ENCODE measurements around the gene GBP1.

Gene GBP1

DNA sequence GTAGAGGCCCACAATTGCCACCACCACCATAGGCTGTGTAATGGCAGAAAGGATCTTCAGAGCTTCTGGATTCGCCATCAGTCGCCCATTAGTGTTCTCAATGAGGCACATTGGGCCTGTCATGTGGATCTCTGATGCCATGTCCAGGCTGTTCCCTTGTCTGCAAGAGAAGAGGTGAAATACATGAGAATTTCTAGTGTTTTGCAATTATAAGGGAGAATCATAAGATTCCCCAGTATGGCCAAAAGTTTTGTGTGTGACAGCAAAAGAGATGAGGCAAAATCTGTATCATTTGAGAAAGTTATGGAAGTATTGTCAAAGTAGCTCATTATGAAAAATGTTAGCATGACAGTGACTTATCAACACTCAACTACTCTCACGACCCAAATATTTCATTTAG, 1.9 kb downstream of the GBP1 start:
- Histone ChIP-seq H3K23ac (ENCODE audit: low read length in 2 of 2) (no peak overlapping the region), H3K79me1 (replicated peaks; ENCODE audit: low read length, poor library complexity, severe bottlenecking) (peaks cover 4% of the 10 kb centered on the region), H2AK5ac (ENCODE audit: low read length, severe bottlenecking) (no peak overlapping the region), H4K8ac (ENCODE audit: low read length) (no peak overlapping the region), H3K4ac (ENCODE audit: low read depth in 1 of 2, low read length in 2 of 2) (no peak overlapping the region), H2AFZ (ENCODE audit: low read depth, low read length) (no peak overlapping the region), H3K9ac (ENCODE audit: low read length) (peak overlapping the region; percentile 94), H3K4me2 (ENCODE audit: low read length, poor library complexity, severe bottlenecking) (peak overlapping the region; percentile 22), H3K14ac (ENCODE audit: low read length in 2 of 2) (no peak overlapping the region), H2BK5ac (ENCODE audit: low read depth, low read length, poor library complexity, severe bottlenecking) (no peak overlapping the region), H3K4me3 (ENCODE audit: insufficient read depth in 1 of 2, low read depth in 1 of 2, low read length in 2 of 2) (peak overlapping the region in 1 of 2 experiments; percentile 80), H3K36me3 (ENCODE audit: control insufficient read depth in 1 of 2, insufficient read depth in 2 of 2, low read depth in 1 of 2, low read length in 2 of 2) (peaks cover 3 to 29% of the 10 kb centered on the region in 2 experiments), H2BK12ac (ENCODE audit: low read length in 2 of 2) (no peak overlapping the region), H2BK15ac (ENCODE audit: low read depth, poor library complexity, severe bottlenecking) (no peak overlapping the region), H3K4me1 (ENCODE audit: control insufficient read depth, insufficient read depth, low read depth, low read length) (peaks cover 5% of the 10 kb centered on the region), H3K27me3 (ENCODE audit: control insufficient read depth in 1 of 2, insufficient read depth in 1 of 2, low read length in 2 of 2) (no peaks in the 10 kb centered on the region), H3K27ac (ENCODE audit: low read length, poor library complexity, severe bottlenecking) (no peak overlapping the region), H2BK120ac (ENCODE audit: low read depth, low read length) (no peak overlapping the region), H4K91ac (ENCODE audit: low read length) (no peak overlapping the region), H3K9me3 (ENCODE audit: control insufficient read depth, low read length) (no peaks in the 10 kb centered on the region), H3K18ac (ENCODE audit: low read depth in 1 of 2, low read length in 2 of 2) (no peak overlapping the region)
- DNase-seq = no peak
- 91% methylated on average over 2 of the region's 3 CpGs for WGBS

DNA sequence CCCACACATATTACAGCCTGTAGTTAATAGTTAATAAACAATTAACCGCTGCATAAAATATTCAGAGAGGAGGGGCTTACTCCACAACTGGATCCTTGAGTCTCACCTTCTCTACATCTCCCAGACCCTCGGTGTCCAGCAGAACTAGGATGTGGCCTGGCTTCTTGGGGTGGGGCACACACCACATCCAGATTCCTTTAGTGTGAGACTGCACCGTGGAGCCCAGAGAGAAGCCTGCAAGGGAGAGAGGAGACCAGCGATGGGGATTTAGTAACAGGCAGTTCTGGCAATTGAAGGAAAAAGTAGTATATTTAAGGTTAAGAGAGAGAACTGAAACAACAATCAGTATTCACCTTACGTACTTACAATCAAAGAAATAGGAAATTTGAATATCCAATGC, 4.9 kb downstream of the GBP1 start:
- 81% methylated on average over 3 of the region's 5 CpGs for WGBS

DNA sequence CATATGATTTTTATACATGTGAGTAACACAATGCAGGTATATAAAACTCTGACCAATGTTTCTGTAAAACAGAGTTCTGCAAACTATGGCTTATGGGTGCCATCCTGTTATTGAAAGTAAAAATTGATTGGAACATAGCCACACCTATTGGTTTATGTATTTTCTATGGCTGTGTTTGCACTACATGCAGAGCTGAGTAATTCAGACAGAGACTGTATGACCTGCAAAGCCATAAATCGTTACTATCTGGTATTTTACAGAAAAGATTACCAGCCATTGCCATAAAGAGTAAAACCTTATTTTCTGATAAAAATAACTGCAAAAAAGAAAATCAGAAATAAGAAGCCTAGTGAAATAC, 13.1 kb downstream of the GBP1 start:
- WGBS = no CpG with 5 or more reads among the region's 1 CpG

More for the DNA sequence above, 4.9 kb downstream of the GBP1 start:
- Histone ChIP-seq H3K4me1 (ENCODE audit: control insufficient read depth, insufficient read depth, low read depth, low read length) (peaks cover 5% of the 10 kb centered on the region), H2AK5ac (ENCODE audit: low read length, severe bottlenecking) (no peak overlapping the region), H3K27me3 (ENCODE audit: control insufficient read depth in 1 of 2, insufficient read depth in 1 of 2, low read length in 2 of 2) (no peaks in the 10 kb centered on the region), H3K4ac (ENCODE audit: low read depth in 1 of 2, low read length in 2 of 2) (no peak overlapping the region), H2BK5ac (ENCODE audit: low read depth, low read length, poor library complexity, severe bottlenecking) (no peak overlapping the region), H3K9me3 (ENCODE audit: control insufficient read depth, low read length) (no peaks in the 10 kb centered on the region), H2AFZ (ENCODE audit: low read depth, low read length) (no peak overlapping the region), H3K79me1 (replicated peaks; ENCODE audit: low read length, poor library complexity, severe bottlenecking) (peaks cover 4% of the 10 kb centered on the region), H4K91ac (ENCODE audit: low read length) (no peak overlapping the region), H4K8ac (ENCODE audit: low read length) (no peak overlapping the region), H2BK120ac (ENCODE audit: low read depth, low read length) (no peak overlapping the region), H3K4me2 (ENCODE audit: low read length, poor library complexity, severe bottlenecking) (no peak overlapping the region), H3K18ac (ENCODE audit: low read depth in 1 of 2, low read length in 2 of 2) (no peak overlapping the region), H3K14ac (ENCODE audit: low read length in 2 of 2) (no peak overlapping the region), H3K27ac (ENCODE audit: low read length, poor library complexity, severe bottlenecking) (no peak overlapping the region), H2BK15ac (ENCODE audit: low read depth, poor library complexity, severe bottlenecking) (no peak overlapping the region), H3K4me3 (ENCODE audit: insufficient read depth in 1 of 2, low read depth in 1 of 2, low read length in 2 of 2) (no peak overlapping the region), H3K36me3 (ENCODE audit: control insufficient read depth in 1 of 2, insufficient read depth in 2 of 2, low read depth in 1 of 2, low read length in 2 of 2) (peaks cover 6 to 59% of the 10 kb centered on the region in 2 experiments), H3K9ac (ENCODE audit: low read length) (no peak overlapping the region), H3K23ac (ENCODE audit: low read length in 2 of 2) (no peak overlapping the region), H2BK12ac (ENCODE audit: low read length in 2 of 2) (no peak overlapping the region)
- no peak for DNase-seq

DNA sequence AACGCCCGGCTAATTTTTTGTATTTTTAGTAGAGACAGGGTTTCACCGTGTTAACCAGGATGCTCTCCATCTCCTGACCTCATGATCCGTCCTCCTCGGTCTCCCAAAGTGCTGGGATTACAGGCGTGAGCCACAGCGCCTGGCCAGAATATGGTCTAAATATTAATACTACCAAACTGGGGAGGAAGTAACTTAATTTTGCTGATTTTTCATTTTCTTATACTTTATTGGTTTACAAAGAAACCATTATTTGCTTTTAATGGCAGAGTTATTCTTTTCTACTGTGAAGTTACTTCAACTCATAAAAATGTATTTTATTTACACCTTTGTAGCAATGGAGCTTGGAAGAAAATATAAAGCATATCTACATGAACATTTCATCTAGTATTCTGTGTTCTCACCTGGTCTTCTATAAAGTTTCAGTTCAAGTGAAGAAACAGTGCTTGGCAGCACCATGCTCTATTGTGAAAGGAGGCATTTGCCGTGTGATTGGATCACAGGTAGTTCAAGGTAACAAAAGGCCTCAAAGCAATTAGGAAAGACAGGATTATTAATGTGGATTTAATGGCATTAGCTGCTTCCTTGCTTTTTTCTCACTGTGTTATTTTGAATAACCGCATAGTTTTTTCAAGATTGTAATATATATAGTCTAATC, 13.6 kb downstream of the GBP1 start:
- H3K23ac ChIP-seq (ENCODE audit: low read length in 2 of 2) = no peak overlapping the region
- H3K4me1 ChIP-seq (ENCODE audit: control insufficient read depth, insufficient read depth, low read depth, low read length) = peaks cover 2% of the 10 kb centered on the region
- WGBS = 96% methylated on average over 6 of the region's 9 CpGs
- H3K27ac ChIP-seq (ENCODE audit: low read length, poor library complexity, severe bottlenecking) = no peak overlapping the region
- H3K4me3 ChIP-seq (ENCODE audit: insufficient read depth in 1 of 2, low read depth in 1 of 2, low read length in 2 of 2) = no peak overlapping the region
- no peak overlapping the region for H2AK5ac ChIP-seq (ENCODE audit: low read length, severe bottlenecking)
- H2BK120ac ChIP-seq (ENCODE audit: low read depth, low read length) = no peak overlapping the region
- no peaks in the 10 kb centered on the region for H3K9me3 ChIP-seq (ENCODE audit: control insufficient read depth, low read length)
- no peaks in the 10 kb centered on the region for H3K79me1 ChIP-seq (replicated peaks; ENCODE audit: low read length, poor library complexity, severe bottlenecking)
- H4K91ac ChIP-seq (ENCODE audit: low read length) = no peak overlapping the region
- H2BK12ac ChIP-seq (ENCODE audit: low read length in 2 of 2) = no peak overlapping the region
- H2AFZ ChIP-seq (ENCODE audit: low read depth, low read length) = no peak overlapping the region
- H3K18ac ChIP-seq (ENCODE audit: low read depth in 1 of 2, low read length in 2 of 2) = no peak overlapping the region
- no peak overlapping the region for H2BK15ac ChIP-seq (ENCODE audit: low read depth, poor library complexity, severe bottlenecking)
- peaks cover 14 to 54% of the 10 kb centered on the region in 2 experiments for H3K36me3 ChIP-seq (ENCODE audit: control insufficient read depth in 1 of 2, insufficient read depth in 2 of 2, low read depth in 1 of 2, low read length in 2 of 2)
- H3K14ac ChIP-seq (ENCODE audit: low read length in 2 of 2) = no peak overlapping the region
- no peak overlapping the region for H2BK5ac ChIP-seq (ENCODE audit: low read depth, low read length, poor library complexity, severe bottlenecking)
- DNase-seq = no peak
- H3K4me2 ChIP-seq (ENCODE audit: low read length, poor library complexity, severe bottlenecking) = no peak overlapping the region
- H3K27me3 ChIP-seq (ENCODE audit: control insufficient read depth in 1 of 2, insufficient read depth in 1 of 2, low read length in 2 of 2) = no peaks in the 10 kb centered on the region
- H3K9ac ChIP-seq (ENCODE audit: low read length) = no peak overlapping the region
- no peak overlapping the region for H4K8ac ChIP-seq (ENCODE audit: low read length)
- H3K4ac ChIP-seq (ENCODE audit: low read depth in 1 of 2, low read length in 2 of 2) = no peak overlapping the region

More for the DNA sequence above, 13.1 kb downstream of the GBP1 start:
- no peak overlapping the region for H3K4ac ChIP-seq (ENCODE audit: low read depth in 1 of 2, low read length in 2 of 2)
- H2BK15ac ChIP-seq (ENCODE audit: low read depth, poor library complexity, severe bottlenecking) = no peak overlapping the region
- H3K79me1 ChIP-seq (replicated peaks; ENCODE audit: low read length, poor library complexity, severe bottlenecking) = no peaks in the 10 kb centered on the region
- no peak overlapping the region for H3K14ac ChIP-seq (ENCODE audit: low read length in 2 of 2)
- H2BK120ac ChIP-seq (ENCODE audit: low read depth, low read length) = no peak overlapping the region
- H4K91ac ChIP-seq (ENCODE audit: low read length) = no peak overlapping the region
- H2BK5ac ChIP-seq (ENCODE audit: low read depth, low read length, poor library complexity, severe bottlenecking) = no peak overlapping the region
- H2AK5ac ChIP-seq (ENCODE audit: low read length, severe bottlenecking) = no peak overlapping the region
- H3K4me3 ChIP-seq (ENCODE audit: insufficient read depth in 1 of 2, low read depth in 1 of 2, low read length in 2 of 2) = no peak overlapping the region
- no peak overlapping the region for H3K9ac ChIP-seq (ENCODE audit: low read length)
- no peak overlapping the region for H3K23ac ChIP-seq (ENCODE audit: low read length in 2 of 2)
- peaks cover 16 to 59% of the 10 kb centered on the region in 2 experiments for H3K36me3 ChIP-seq (ENCODE audit: control insufficient read depth in 1 of 2, insufficient read depth in 2 of 2, low read depth in 1 of 2, low read length in 2 of 2)
- H3K4me1 ChIP-seq (ENCODE audit: control insufficient read depth, insufficient read depth, low read depth, low read length) = peaks cover 2% of the 10 kb centered on the region
- no peak overlapping the region for H2AFZ ChIP-seq (ENCODE audit: low read depth, low read length)
- H3K27me3 ChIP-seq (ENCODE audit: control insufficient read depth in 1 of 2, insufficient read depth in 1 of 2, low read length in 2 of 2) = no peaks in the 10 kb centered on the region
- H2BK12ac ChIP-seq (ENCODE audit: low read length in 2 of 2) = no peak overlapping the region
- no peak for DNase-seq
- H3K9me3 ChIP-seq (ENCODE audit: control insufficient read depth, low read length) = no peaks in the 10 kb centered on the region
- no peak overlapping the region for H4K8ac ChIP-seq (ENCODE audit: low read length)
- no peak overlapping the region for H3K18ac ChIP-seq (ENCODE audit: low read depth in 1 of 2, low read length in 2 of 2)
- no peak overlapping the region for H3K4me2 ChIP-seq (ENCODE audit: low read length, poor library complexity, severe bottlenecking)
- H3K27ac ChIP-seq (ENCODE audit: low read length, poor library complexity, severe bottlenecking) = no peak overlapping the region

Measured in mesenchymal stem cell (in vitro differentiated cells and primary cell).